Stimulated activated CD4-positive, alpha-beta T cell treated with anti-CD3 and anti-CD28 coated beads, Interleukin-15, amount 100 ng/mL, for 1 hour (primary cell): ENCODE results near the gene RHEB.

Experiments
- DNase-seq, 2 donors: peaks; one replicate each; pipeline ENCODE4 v3.0.0-alpha.2; 2020; ENCODE audit warnings: low read depth in 1 of 2, low spot score in 1 of 2

RHEB gene

DNA sequence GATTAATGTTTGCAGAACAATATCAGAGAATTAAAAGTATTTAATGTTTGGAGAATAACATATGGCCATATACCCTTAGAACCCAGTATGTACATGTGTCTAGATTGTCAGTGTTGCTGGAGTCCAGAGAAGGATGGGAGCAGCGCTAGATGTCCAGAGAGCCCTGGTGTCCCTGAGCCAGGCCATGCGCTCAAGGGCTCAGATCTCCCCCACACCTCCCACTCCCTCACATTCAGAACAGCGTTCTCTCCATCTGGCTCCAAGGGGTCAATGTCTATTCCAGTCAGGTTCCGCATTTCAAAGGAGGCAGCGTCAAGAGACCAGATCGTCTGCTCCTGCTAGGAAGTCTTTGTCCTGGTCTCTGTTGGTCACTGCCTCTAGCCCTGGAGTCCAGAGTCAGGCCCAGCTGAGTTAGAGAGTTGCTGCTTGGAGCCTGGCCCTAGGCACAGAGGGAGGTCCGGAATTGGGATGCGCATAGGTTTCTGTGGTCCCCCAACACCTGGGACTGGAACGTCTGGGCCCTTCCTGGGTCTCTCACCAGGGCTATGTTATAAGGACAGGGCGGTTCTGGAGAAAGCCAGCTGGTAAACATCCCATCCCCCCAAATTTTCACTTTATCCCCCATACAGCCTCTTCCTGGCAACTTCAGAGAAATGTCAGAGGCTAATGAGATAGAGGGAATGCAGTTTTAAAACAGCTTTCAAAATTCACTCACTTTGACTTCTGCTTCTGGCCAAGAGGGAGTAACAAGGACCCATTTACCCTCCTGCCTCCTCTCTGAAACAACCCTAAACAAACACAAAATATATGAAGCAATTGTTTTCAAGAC, 103.4 kb downstream of the RHEB start:
- DNase-seq, result no peak
